Stomach (tissue), 4 donors: ENCODE measurements around the gene ULBP2.

Experiments
- CTCF ChIP-seq, 7 experiments: fragments of 450-650 bp in 4 of 7; fragments of 200-600 bp in 3 of 7; sonication (generic) in 3 of 7; IDR thresholded peaks; one replicate each; pipeline ENCODE4 v1.5.1; 2016 to 2019; ENCODE audit warnings: antibody characterized with exemption in 7 of 7, control low read depth in 2 of 7, mild to moderate bottlenecking in 1 of 7
- EP300 ChIP-seq: sonication (generic); formaldehyde crosslinking; IDR thresholded peaks from one replicate; pipeline ENCODE4 v1.6.1; 2017; ENCODE audit warnings: antibody characterized with exemption
- POLR2A ChIP-seq, 4 donors: fragments of 450-650 bp; IDR thresholded peaks; one replicate each; pipeline ENCODE4 v1.6.1; 2016; ENCODE audit warnings: antibody characterized with exemption in 4 of 4, control low read depth in 2 of 4, mild to moderate bottlenecking in 1 of 4, moderate library complexity in 1 of 4

GRCh38 chr6:149935246-149935645, 6.6 kb upstream of the ULBP2 start:
- TF ChIP-seq CTCF (IDR thresholded peaks at IDR 0.05) (no peak), POLR2A (IDR thresholded peaks at IDR 0.05) (no peak), EP300 (no peak)
